Astrocyte of the spinal cord (primary cell): ENCODE measurements around the gene DGLUCY.
"Not testable (repeated sequence)": the region's sequence is repeated elsewhere in the genome, so short reads cannot be mapped to it uniquely, and the experiment has no call there.

Experiments
- DNase-seq: peaks from one replicate; pipeline ENCODE4 v3.0.0; 2011; ENCODE audit warnings: low read depth, low spot score
- H3K4me3 ChIP-seq: 2 replicates; pipeline ENCODE4 v1.5.1; 2011; ENCODE audit warnings: low read depth, mild to moderate bottlenecking, low read length, moderate library complexity
- CTCF ChIP-seq: IDR thresholded peaks from 2 replicates; pipeline ENCODE4 v1.5.1; 2012; ENCODE audit warnings: low read depth, mild to moderate bottlenecking, low read length, inconsistent platforms
- in situ Hi-C: cut with HindIII; loops from 2 replicates; pipeline ENCODE4 v1.10.0; 2017; ENCODE audit warnings: low sequenced_read_pairs

The DGLUCY gene

GRCh38 chr14:91264151-91265150, 150.6 kb downstream of the DGLUCY start:
- peak overlapping the region; percentile 28 for H3K4me3 ChIP-seq
- in situ Hi-C loops, result no loop called here
- no peak for DNase-seq
- TF ChIP-seq CTCF, result no peak

GRCh38 chr14:91265404-91265803, 151.5 kb downstream of the DGLUCY start:
- no peak for TF ChIP-seq CTCF
- DNase-seq, result no peak
- H3K4me3 ChIP-seq, result no peak overlapping the region
- in situ Hi-C loops, result no loop called here

GRCh38 chr14:91266276-91266675, 152.4 kb downstream of the DGLUCY start:
- DNase-seq, in situ Hi-C loops: not testable (repeated sequence)

GRCh38 chr14:91267965-91268437, 154.1 kb downstream of the DGLUCY start:
- no peak for TF ChIP-seq CTCF
- no peak overlapping the region for H3K4me3 ChIP-seq
- in situ Hi-C loops, result no loop called here
- no peak for DNase-seq

More at GRCh38 chr14:91266276-91266675, 152.4 kb downstream of the DGLUCY start:
- H3K4me3 ChIP-seq, result not testable (repeated sequence)

GRCh38 chr14:91269076-91269991, 155.5 kb downstream of the DGLUCY start:
- TF ChIP-seq CTCF, result no peak
- no peak for DNase-seq
- H3K4me3 ChIP-seq, result no peak overlapping the region
- in situ Hi-C loops, result no loop called here

- in situ Hi-C loops, result no loop called here
- DNase-seq, result no peak
- H3K4me3 ChIP-seq, result no peak overlapping the region
- TF ChIP-seq CTCF, result no peak
Observed at GRCh38 chr14:91270188-91270587, 156.3 kb downstream of the DGLUCY start.
